GM12891 (cell line): ENCODE results near the gene DMD.
"Not testable (repeated sequence)": the region's sequence is repeated elsewhere in the genome, so short reads cannot be mapped to it uniquely, and the experiment has no call there.

Experiments used
- DNase-seq: peaks from one replicate; pipeline ENCODE4 v3.0.0; 2011; ENCODE audit warnings: low spot score; ENCODE audit not compliant: insufficient read length
- FAIRE-seq: peaks from 2 replicates; lab custom pipeline; 2011; peaks lifted over from hg19 to GRCh38; lab: Jason Lieb, UNC
- PAX5 ChIP-seq: IDR thresholded peaks from 2 replicates; pipeline ENCODE4 v1.6.1; 2011; ENCODE audit warnings: low read length, moderate library complexity, mild to moderate bottlenecking; ENCODE audit not compliant: insufficient read depth, severe bottlenecking
- POLR2A ChIP-seq: IDR thresholded peaks from 2 replicates; pipeline ENCODE4 v1.6.1; 2011; ENCODE audit warnings: low read depth, low read length, control low read depth
- POLR2AphosphoS5 ChIP-seq: IDR thresholded peaks from 2 replicates; pipeline ENCODE4 v1.6.1; 2011; ENCODE audit warnings: low read depth, low read length, control low read depth
- POU2F2 ChIP-seq: IDR thresholded peaks from 2 replicates; pipeline ENCODE4 v1.6.1; 2011; ENCODE audit warnings: low read depth, mild to moderate bottlenecking, control low read depth, low read length, moderate library complexity
- SPI1 ChIP-seq: IDR thresholded peaks from 2 replicates; pipeline ENCODE4 v1.6.1; 2011; ENCODE audit warnings: low read depth, low read length, control low read depth
- TAF1 ChIP-seq: IDR thresholded peaks from 2 replicates; pipeline ENCODE4 v1.6.1; 2011; ENCODE audit warnings: low read depth, low read length, control low read depth

The DMD gene

GRCh38 chrX:31590581-31591114, 1620.7 kb downstream of the DMD start:
- no peak for FAIRE-seq
- no peak for TF ChIP-seq POU2F2
- TF ChIP-seq POLR2A = no peak
- no peak for TF ChIP-seq POLR2AphosphoS5
- TF ChIP-seq SPI1 = no peak
- TF ChIP-seq TAF1 = no peak
- no peak for TF ChIP-seq PAX5
- DNase-seq = no peak

- TF ChIP-seq POLR2A (no peak), POLR2AphosphoS5 (no peak), TAF1 (no peak), SPI1 (no peak), POU2F2 (no peak), PAX5 (no peak)
- DNase-seq = no peak
- FAIRE-seq = no peak
Observed at GRCh38 chrX:31589503-31589902, 1621.8 kb downstream of the DMD start.

DNA sequence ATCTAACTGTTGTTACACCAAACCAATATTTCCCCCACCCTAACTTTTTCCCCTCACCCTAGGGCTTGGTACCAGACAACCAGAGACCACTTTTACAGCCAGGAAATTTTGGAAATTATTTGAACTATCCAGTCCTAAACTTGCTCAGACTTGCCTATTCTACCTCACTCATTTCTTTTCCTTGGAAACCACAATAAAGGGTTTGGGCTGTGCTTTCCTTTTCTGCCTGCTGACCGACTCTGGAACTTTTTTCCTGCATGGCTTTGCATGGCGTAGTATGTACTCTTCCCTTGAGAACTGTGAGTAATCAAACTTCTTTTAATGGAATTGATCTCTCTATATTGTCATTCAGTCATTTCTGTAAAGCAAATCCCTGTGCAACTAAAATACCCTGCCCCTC, 1623.0 kb downstream of the DMD start:
- no peak for DNase-seq
- TF ChIP-seq POU2F2 (no peak), POLR2AphosphoS5 (no peak), SPI1 (no peak), TAF1 (no peak), POLR2A (no peak), PAX5 (no peak)
- FAIRE-seq = no peak

DNA sequence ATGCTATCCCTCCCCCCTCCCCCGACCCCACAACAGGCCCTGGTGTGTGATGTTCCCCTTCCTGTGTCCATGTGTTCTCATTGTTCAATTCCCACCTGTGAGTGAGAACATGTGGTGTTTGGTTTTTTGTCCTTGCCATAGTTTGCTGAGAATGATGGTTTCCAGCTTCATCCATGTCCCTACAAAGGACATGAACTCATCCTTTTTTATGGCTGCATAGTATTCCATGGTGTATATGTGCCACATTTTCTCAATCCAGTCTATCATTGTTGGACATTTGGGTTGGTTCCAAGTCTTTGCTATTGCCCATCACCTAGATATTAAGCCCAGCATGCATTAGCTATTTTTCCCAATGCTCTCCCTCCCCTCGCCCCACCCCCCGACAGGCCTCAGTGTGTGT, 1627.5 kb downstream of the DMD start:
- not testable (repeated sequence) for FAIRE-seq, DNase-seq

DNA sequence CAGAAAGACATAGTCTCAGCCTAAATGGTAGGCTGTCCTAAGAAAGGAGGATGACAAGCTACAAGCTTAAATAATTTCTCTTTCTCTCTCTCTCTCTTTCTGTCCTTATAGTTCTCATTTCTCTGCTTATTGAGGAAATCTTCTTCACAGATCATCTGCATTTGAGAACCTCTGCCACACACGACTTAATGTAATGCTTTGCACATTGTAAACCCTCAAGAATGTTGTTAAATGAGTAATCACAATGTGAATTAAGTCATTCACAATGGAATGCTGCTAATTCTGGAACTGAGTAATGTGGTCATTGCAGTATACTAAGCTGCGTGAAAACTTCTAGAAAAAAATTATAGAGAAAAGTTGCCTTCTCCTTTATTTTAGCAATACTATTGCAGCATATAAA, 1630.6 kb downstream of the DMD start:
- DNase-seq (no peak), FAIRE-seq (no peak)
- TF ChIP-seq SPI1 = no peak

DNA sequence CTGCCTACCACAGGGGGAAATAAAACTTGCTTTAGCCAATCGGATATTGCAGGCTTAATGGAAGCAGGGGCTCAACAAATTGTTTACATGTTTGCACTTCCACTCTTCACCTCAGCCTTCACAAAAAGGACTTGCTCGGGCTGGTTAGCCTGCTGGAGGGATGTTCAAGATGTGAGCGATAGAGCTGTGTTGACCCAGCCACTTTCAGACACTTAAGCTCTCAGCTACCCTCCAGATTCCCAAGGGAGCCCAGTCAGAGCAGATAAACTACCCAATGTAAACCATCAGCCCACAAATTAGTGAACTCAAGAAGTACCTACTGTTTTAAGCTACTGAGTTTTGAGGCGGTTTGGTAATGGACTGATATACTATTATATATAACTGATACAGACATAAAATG, 1631.1 kb downstream of the DMD start:
- FAIRE-seq (no peak), DNase-seq (no peak)
- TF ChIP-seq POLR2AphosphoS5 (no peak), PAX5 (no peak)

GRCh38 chrX:31572360-31572759, 1639.0 kb downstream of the DMD start:
- DNase-seq (no peak), FAIRE-seq (no peak)
- TF ChIP-seq PAX5 = no peak
- no peak for TF ChIP-seq POLR2AphosphoS5
- no peak for TF ChIP-seq POU2F2
- TF ChIP-seq SPI1 = no peak
- TF ChIP-seq TAF1 = no peak
- TF ChIP-seq POLR2A = no peak

- TF ChIP-seq SPI1 = no peak
- no peak for TF ChIP-seq TAF1
- no peak for TF ChIP-seq POLR2A
- TF ChIP-seq POLR2AphosphoS5 = no peak
- TF ChIP-seq PAX5 = no peak
- no peak for TF ChIP-seq POU2F2
- FAIRE-seq = no peak
Observed at GRCh38 chrX:31570658-31571057, 1640.7 kb downstream of the DMD start.

DNA sequence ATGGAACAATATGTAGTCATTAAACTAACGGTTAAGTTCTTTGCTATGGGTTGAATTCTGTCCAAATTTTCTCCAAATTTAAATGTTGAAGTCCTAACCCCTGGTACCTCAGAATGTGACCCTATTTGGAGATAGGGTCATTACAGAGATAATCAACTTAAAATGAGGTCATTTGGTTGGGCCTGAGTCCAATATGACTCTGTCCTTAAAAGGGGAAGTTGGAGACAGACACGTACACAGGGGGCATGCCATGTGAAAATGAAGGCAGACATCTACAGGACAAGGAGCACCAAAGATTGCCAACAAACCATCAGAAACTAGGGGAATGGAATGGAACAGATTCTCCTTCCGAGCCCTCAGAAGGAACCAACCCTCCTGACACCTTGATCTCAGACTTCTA, 1647.6 kb downstream of the DMD start:
- TF ChIP-seq SPI1 = no peak
- no peak for TF ChIP-seq PAX5
- TF ChIP-seq POLR2AphosphoS5 = no peak
- no peak for TF ChIP-seq TAF1
- no peak for TF ChIP-seq POLR2A
- TF ChIP-seq POU2F2 = no peak
- DNase-seq (no peak), FAIRE-seq (no peak)

More at GRCh38 chrX:31570658-31571057, 1640.7 kb downstream of the DMD start:
- no peak for DNase-seq

DNA sequence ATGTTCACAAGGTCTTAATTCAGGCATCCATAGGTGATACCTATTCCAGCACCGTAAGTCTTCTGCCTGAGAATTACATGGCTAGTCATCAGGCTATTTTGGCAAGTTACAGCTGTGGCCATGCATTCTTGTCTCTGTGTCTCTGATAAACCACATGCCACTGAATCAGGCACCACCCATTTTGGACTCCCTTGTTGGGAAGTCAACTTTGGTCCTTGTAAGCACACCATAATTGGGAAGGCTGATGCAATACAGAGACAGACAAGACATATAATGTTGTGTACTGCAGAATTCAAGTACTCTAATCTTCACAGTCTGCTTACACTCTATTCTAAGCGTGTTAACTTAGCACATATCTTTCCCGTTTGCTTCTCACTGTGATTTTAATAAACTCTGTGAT, 1655.8 kb downstream of the DMD start:
- DNase-seq (no peak), FAIRE-seq (no peak)
- no peak for TF ChIP-seq TAF1
- TF ChIP-seq PAX5 = no peak
- TF ChIP-seq POU2F2 = no peak
- no peak for TF ChIP-seq SPI1
- no peak for TF ChIP-seq POLR2AphosphoS5
- no peak for TF ChIP-seq POLR2A

GRCh38 chrX:31551913-31552312, 1659.4 kb downstream of the DMD start:
- no peak for TF ChIP-seq SPI1
- TF ChIP-seq POLR2A = no peak
- TF ChIP-seq PAX5 = no peak
- TF ChIP-seq TAF1 = no peak
- TF ChIP-seq POU2F2 = no peak
- TF ChIP-seq POLR2AphosphoS5 = no peak
- DNase-seq (no peak), FAIRE-seq (no peak)
